HepG2 (cell line): ENCODE data around the gene TCP11L1. TPM values are rescaled to one million over a fixed set of nuclear protein-coding genes. Genes with fewer than 3 reads are reported as not detected.

Experiments
- ATAC-seq: fragments of 200-7000 bp; cut with Tn5 transposase; 3 replicates; pipeline ENCODE4 v1.9.1; 2020; ENCODE audit warnings: mild to moderate bottlenecking, moderate library complexity
- BruUV-seq: library from RNA; stranded (reverse); fragments of 400-500 nt; replicated peaks from 2 replicates; lab custom pipeline; 2021; lab: Mats Ljungman, UMichigan
- CTCF ChIA-PET: fragments of 300-600 bp; formaldehyde crosslinking; extraction: SDS; loops from one replicate; lab custom pipeline; 2021; ENCODE audit warnings: low total read pairs, inconsistent platforms, low intra/inter-chr PET ratio; lab: Yijun Ruan, JAX
- POLR2A ChIA-PET: fragments of 350-600 bp; sonication (Branson Sonifier 250); formaldehyde crosslinking; loops from one replicate; lab custom pipeline; 2020; ENCODE audit warnings: antibody characterized with exemption, inconsistent platforms; lab: Yijun Ruan, JAX
- DNase-seq: peaks from one replicate; pipeline ENCODE4 v3.0.0-alpha.2; 2015; ENCODE audit warnings: low spot score
- FAIRE-seq: peaks from 3 replicates; lab custom pipeline; 2011; peaks lifted over from hg19 to GRCh38; lab: Jason Lieb, UNC
- H2AFZ ChIP-seq: one replicate; pipeline ENCODE4 v1.6.1; 2011; ENCODE audit warnings: low read length, inconsistent platforms
- H3K27ac ChIP-seq: fragments of 300-600 bp; 3 replicates; pipeline ENCODE4 v1.8.0; 2011; ENCODE audit warnings: mixed run types, mild to moderate bottlenecking, mixed read lengths, low read length, inconsistent platforms; ENCODE audit not compliant: insufficient read depth; ENCODE audit errors: extremely low read length
- H3K27me3 ChIP-seq, 2 experiments: fragments of 200-600 bp in 1 of 2; 2 replicates in 1 of 2; 3 replicates in 1 of 2; pipeline versions ENCODE4 v1.6.0 to v1.8.0; 2011; ENCODE audit warnings: low read length in 2 of 2, mild to moderate bottlenecking in 2 of 2, moderate library complexity in 2 of 2, inconsistent platforms in 1 of 2; ENCODE audit not compliant: insufficient read depth in 2 of 2, control insufficient read depth in 1 of 2
- H3K36me3 ChIP-seq, 2 experiments: fragments of 200-600 bp in 1 of 2; replicated peaks in 1 of 2; 2 replicates in 1 of 2; 3 replicates in 1 of 2; pipeline versions ENCODE4 v1.5.1 to v1.8.0; 2011; ENCODE audit warnings: low read length in 2 of 2, inconsistent platforms in 1 of 2; ENCODE audit not compliant: insufficient read depth in 2 of 2, control insufficient read depth in 1 of 2
- H3K4me1 ChIP-seq: 2 replicates; pipeline ENCODE4 v1.5.1; 2012; ENCODE audit warnings: low read length, inconsistent platforms; ENCODE audit not compliant: insufficient read depth
- H3K4me2 ChIP-seq: 2 replicates; pipeline ENCODE4 v1.6.0; 2011; ENCODE audit warnings: low read depth, low read length, inconsistent platforms
- H3K4me3 ChIP-seq, 3 experiments: fragments of 200-600 bp in 1 of 3; sonication (generic), shearing (Covaris generic) in 1 of 3; replicated peaks in 1 of 3; 2 replicates each; pipeline ENCODE4 v1.5.1; 2011 to 2016; ENCODE audit warnings: low read length in 3 of 3, inconsistent platforms in 2 of 3, low read depth in 2 of 3, mild to moderate bottlenecking in 2 of 3, control low read depth in 1 of 3, mixed read lengths in 1 of 3; ENCODE audit not compliant: insufficient read depth in 1 of 3
- H3K79me2 ChIP-seq: one replicate; pipeline ENCODE4 v1.6.1; 2011; ENCODE audit warnings: low read length, inconsistent platforms; ENCODE audit not compliant: insufficient read depth
- H3K9ac ChIP-seq: 2 replicates; pipeline ENCODE4 v1.6.0; 2011; ENCODE audit warnings: mild to moderate bottlenecking, low read depth, low read length, inconsistent platforms; ENCODE audit not compliant: insufficient read depth
- H3K9me3 ChIP-seq: 2 replicates; pipeline ENCODE4 v1.5.1; 2012; ENCODE audit warnings: mild to moderate bottlenecking, low read length
- H4K20me1 ChIP-seq: 2 replicates; pipeline ENCODE4 v1.6.0; 2011; ENCODE audit warnings: inconsistent platforms, mild to moderate bottlenecking, low read length, moderate library complexity; ENCODE audit not compliant: insufficient read depth
- AHDC1 ChIP-seq: sonication (generic); formaldehyde crosslinking; IDR thresholded peaks from 2 replicates; pipeline ENCODE4 v1.5.1; 2020; ENCODE audit warnings: mild to moderate bottlenecking, missing genetic modification reagents, borderline replicate concordance
- ATF5 ChIP-seq: sonication (generic); formaldehyde crosslinking; IDR thresholded peaks from 2 replicates; pipeline ENCODE4 v1.4.0; 2020; ENCODE audit warnings: mild to moderate bottlenecking, low read depth, missing genetic modification reagents
- BCL3 ChIP-seq: sonication (generic); formaldehyde crosslinking; IDR thresholded peaks from 2 replicates; pipeline ENCODE4 v1.5.1; 2020; ENCODE audit warnings: mild to moderate bottlenecking, missing genetic modification reagents, moderate library complexity
- BCL6 ChIP-seq: IDR thresholded peaks from 2 replicates; pipeline ENCODE4 v1.6.1; 2016; ENCODE audit warnings: missing genetic modification reagents, missing compliant biosample characterization
- DR1 ChIP-seq: sonication (generic); formaldehyde crosslinking; IDR thresholded peaks from 2 replicates; pipeline ENCODE4 v1.8.0; 2021; ENCODE audit warnings: mild to moderate bottlenecking, missing genetic modification reagents, inconsistent platforms
- ELF1 ChIP-seq: sonication (generic); formaldehyde crosslinking; IDR thresholded peaks from 2 replicates; pipeline ENCODE4 v1.4.0; 2020; ENCODE audit warnings: missing genetic modification reagents
- HBP1 ChIP-seq: IDR thresholded peaks from 2 replicates; pipeline ENCODE4 v1.6.1; 2016; ENCODE audit warnings: low read depth, control low read depth
- JUND ChIP-seq: sonication (generic); formaldehyde crosslinking; IDR thresholded peaks from 2 replicates; pipeline ENCODE4 v1.8.0; 2022; ENCODE audit warnings: mild to moderate bottlenecking, missing genetic modification reagents
- MAX ChIP-seq: IDR thresholded peaks from 2 replicates; pipeline ENCODE4 v1.6.1; 2012; ENCODE audit warnings: inconsistent platforms
- MEIS2 ChIP-seq: sonication (generic); formaldehyde crosslinking; IDR thresholded peaks from 2 replicates; pipeline ENCODE4 v1.9.0; 2021; ENCODE audit warnings: mild to moderate bottlenecking, missing genetic modification reagents
- SKI ChIP-seq: fragments of 450-650 bp; IDR thresholded peaks from one replicate; pipeline ENCODE4 v1.6.1; 2018; ENCODE audit warnings: mild to moderate bottlenecking; ENCODE audit not compliant: partially characterized antibody
- TBX2 ChIP-seq: sonication (generic); formaldehyde crosslinking; IDR thresholded peaks from 2 replicates; pipeline ENCODE4 v1.5.0; 2020; ENCODE audit warnings: missing genetic modification reagents, mild to moderate bottlenecking, borderline replicate concordance
- ZIK1 ChIP-seq: sonication (generic); formaldehyde crosslinking; IDR thresholded peaks from 2 replicates; pipeline ENCODE4 v1.5.0; 2020; ENCODE audit warnings: mild to moderate bottlenecking, low read depth, missing genetic modification reagents, borderline replicate concordance
- ZNF296 ChIP-seq: sonication (generic); formaldehyde crosslinking; conservative IDR thresholded peaks from 2 replicates; pipeline ENCODE4 v1.5.0; 2020; ENCODE audit warnings: mild to moderate bottlenecking, missing genetic modification reagents
- ZNF607 ChIP-seq: sonication (generic); formaldehyde crosslinking; IDR thresholded peaks from 2 replicates; pipeline ENCODE4 v1.5.1; 2020; ENCODE audit warnings: missing genetic modification reagents, mild to moderate bottlenecking, borderline replicate concordance
- WGBS: methylation state at CpG from one replicate; pipeline ENCODE4 v1.1.6; 2017; ENCODE audit warnings: low lambda C conversion rate; 5-methylcytosine and 5-hydroxymethylcytosine counted together
- in situ Hi-C: cut with HindIII; loops from 2 replicates; pipeline ENCODE4 v1.10.0; 2017; ENCODE audit warnings: low pct_unique_long_range_greater_than_20kb; ENCODE audit not compliant: extremely low pct_ligation_motif_present
- intact Hi-C: fragments of 100-400 bp; cut with micrococcal nuclease; formaldehyde crosslinking; loops from one replicate; pipeline ENCODE4 v1.10.0; 2022; ENCODE audit not compliant: unreplicated experiment
- polyA plus RNA-seq, 8 experiments: library from polyadenylated mRNA; depleted of rRNA in 3 of 8; stranded (reverse) in 7 of 8; unstranded in 1 of 8; fragments of >200 nt; fragmentation: Illumina TruSeq in 4 of 8; extraction: Trizol in 4 of 8; gene quantifications; 2 replicates each; pipeline versions ENCODE4 v1.2.1 to v1.2.3, GENCODE V29; 2011 to 2016; ENCODE audit warnings: low read depth in 4 of 8, missing spikeins in 1 of 8, mixed read lengths in 1 of 8; ENCODE audit not compliant: insufficient read depth in 1 of 8
- total RNA-seq, 5 experiments: library from RNA; depleted of rRNA; stranded (reverse); fragments of >200 nt; fragmentation: Illumina TruSeq; extraction: Trizol; gene quantifications; 2 replicates each; pipeline ENCODE4 v1.2.3, GENCODE V29; 2016; ENCODE audit warnings: low read depth in 1 of 5

The TCP11L1 gene
- total and polyA plus RNA-seq, 2 of the 13 experiments (the other 11 are each of a cell fraction or from before 2014, with no cell fraction given) = 7.9 to 10.1 TPM

GRCh38 chr11:33027846-33028536 is 11.4 kb upstream of the TCP11L1 start:
- DNase-seq (no peak), ATAC-seq (no peak), FAIRE-seq (no peak)
- no peak overlapping the region for H3K27ac ChIP-seq
- peaks cover 15% of the 10 kb centered on the region for H3K79me2 ChIP-seq
- intact Hi-C loops = no loop called here
- no peak overlapping the region for H3K4me2 ChIP-seq
- H3K4me3 ChIP-seq = no peak overlapping the region
- no peak overlapping the region for H3K9ac ChIP-seq
- H3K36me3 ChIP-seq = peaks cover 1 to 54% of the 10 kb centered on the region in 2 experiments; a peak in 4 of 5 replicates
- H3K27me3 ChIP-seq = no peaks in the 10 kb centered on the region; a peak in 1 of 5 replicates
- in situ Hi-C loops = no loop called here
- no peaks in the 10 kb centered on the region for H4K20me1 ChIP-seq
- H3K4me1 ChIP-seq = peaks cover 8% of the 10 kb centered on the region; the same call in 1 of the 2 replicates
- no peak overlapping the region for H2AFZ ChIP-seq
- BruUV-seq = TSS peak; percentile 19
- ChIA-PET POLR2A (interaction anchor here (2.3 kb wide), 1 partner anchor 12 kb away, joined by 19 read pairs; the partner anchor contains the start of gene DEPDC7), CTCF (no interaction called here)
- no peaks in the 10 kb centered on the region for H3K9me3 ChIP-seq
- WGBS = 94% methylated on average over 4 of the region's 4 CpGs
- no peak for TF ChIP-seq HBP1 (CRISPR knock-in tag)
- TF ChIP-seq JUND (CRISPR knock-in tag) = no peak
- TF ChIP-seq ZIK1 (CRISPR knock-in tag) = no peak
- no peak for TF ChIP-seq ATF5
- no peak for TF ChIP-seq MEIS2
- no peak for TF ChIP-seq SKI
- no peak for TF ChIP-seq DR1 (CRISPR knock-in tag)
- no peak for TF ChIP-seq ZNF296 (CRISPR knock-in tag)
- no peak for TF ChIP-seq TBX2 (CRISPR knock-in tag)
- TF ChIP-seq ZNF607 (CRISPR knock-in tag) = no peak
- no peak for TF ChIP-seq AHDC1
- no peak for TF ChIP-seq BCL6 (CRISPR knock-in tag)
- no peak for TF ChIP-seq BCL3 (CRISPR knock-in tag)
- TF ChIP-seq ELF1 (CRISPR knock-in tag) = no peak
- TF ChIP-seq MAX = no peak
